ENCODE measurements around the gene KDM4B.

KDM4B gene

GRCh38 chr19:5091018-5091683 is 122.2 kb downstream of the KDM4B start:
- DNase-seq (ENCODE audit: low spot score) = peak; percentile 60

- DNase-seq (ENCODE audit: low spot score) = no peak
These were observed 123.0 kb downstream of the KDM4B start for GRCh38 chr19:5091684-5092480.

GRCh38 chr19:5092481-5092843 is 123.5 kb downstream of the KDM4B start:
- no peak for DNase-seq (ENCODE audit: low spot score)

- DNase-seq (ENCODE audit: low spot score) = no peak
These were observed 124.5 kb downstream of the KDM4B start for GRCh38 chr19:5093297-5093928.

- no peak for DNase-seq (ENCODE audit: low spot score)
These were observed 125.2 kb downstream of the KDM4B start for GRCh38 chr19:5093948-5094718.

GRCh38 chr19:5094768-5095567 is 126.1 kb downstream of the KDM4B start:
- no peak for DNase-seq (ENCODE audit: low spot score)

- no peak for DNase-seq (ENCODE audit: low spot score)
These were observed 126.6 kb downstream of the KDM4B start for GRCh38 chr19:5095568-5095850.

GRCh38 chr19:5096536-5096935 is 127.6 kb downstream of the KDM4B start:
- no peak for DNase-seq (ENCODE audit: low spot score)

- DNase-seq (ENCODE audit: low spot score) = no peak
These were observed 128.5 kb downstream of the KDM4B start for GRCh38 chr19:5097331-5097930.

- no peak for DNase-seq (ENCODE audit: low spot score)
These were observed 129.2 kb downstream of the KDM4B start for GRCh38 chr19:5097959-5098623.

- no peak for DNase-seq (ENCODE audit: low spot score)
These were observed 129.7 kb downstream of the KDM4B start for GRCh38 chr19:5098646-5099045.

- DNase-seq (ENCODE audit: low spot score) = no peak
These were observed 130.8 kb downstream of the KDM4B start for GRCh38 chr19:5099701-5100221.

- DNase-seq (ENCODE audit: low spot score) = no peak
These were observed 133.0 kb downstream of the KDM4B start for GRCh38 chr19:5101871-5102270.

GRCh38 chr19:5102520-5102919 is 133.6 kb downstream of the KDM4B start:
- no peak for DNase-seq (ENCODE audit: low spot score)

GRCh38 chr19:5103061-5103701 is 134.3 kb downstream of the KDM4B start:
- DNase-seq (ENCODE audit: low spot score) = no peak

GRCh38 chr19:5103812-5104410 is 135.0 kb downstream of the KDM4B start:
- no peak for DNase-seq (ENCODE audit: low spot score)

- no peak for DNase-seq (ENCODE audit: low spot score)
These were observed 136.0 kb downstream of the KDM4B start for GRCh38 chr19:5104871-5105351.

GRCh38 chr19:5106191-5106726 is 137.3 kb downstream of the KDM4B start:
- no peak for DNase-seq (ENCODE audit: low spot score)

GRCh38 chr19:5106971-5107370 is 138.1 kb downstream of the KDM4B start:
- no peak for DNase-seq (ENCODE audit: low spot score)

Data from SW480 (cell line).